ENCODE results near the gene WDR6.

Gene WDR6

DNA sequence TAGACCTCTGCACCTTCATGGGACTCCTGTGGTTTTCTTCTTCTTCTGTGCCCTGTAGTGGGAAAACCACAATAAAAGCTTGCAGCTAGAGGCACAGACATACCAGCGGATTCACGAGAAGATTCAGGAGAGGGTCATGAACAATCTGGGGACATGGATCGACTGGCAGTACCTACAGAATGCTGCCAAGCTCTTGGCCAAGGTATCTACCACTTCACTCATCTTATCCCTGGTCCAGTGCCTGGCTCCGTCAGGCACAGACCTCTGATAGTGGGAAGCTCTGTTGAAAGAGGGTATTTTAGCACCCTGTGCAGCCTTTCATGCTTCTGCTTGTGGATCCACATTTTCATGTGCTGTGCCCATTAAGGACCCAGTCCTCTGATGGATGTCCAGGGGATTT is 26.9 kb upstream of the WDR6 start:
- Histone ChIP-seq H3K36me3 (ENCODE audit: control insufficient read depth, insufficient read depth, low read length) (peaks cover 30% of the 10 kb centered on the region), H3K27me3 (replicated peaks; ENCODE audit: control insufficient read depth, insufficient read depth, low read length) (no peaks in the 10 kb centered on the region), H3K4me3 (replicated peaks; ENCODE audit: low read depth, low read length) (no peak overlapping the region)
- TF ChIP-seq CTCF (IDR thresholded peaks at IDR 0.05; ENCODE audit: insufficient read depth, low read length, poor library complexity, severe bottlenecking): no peak
- DNase-seq (ENCODE audit: extremely low read depth, insufficient read length): no peak

DNA sequence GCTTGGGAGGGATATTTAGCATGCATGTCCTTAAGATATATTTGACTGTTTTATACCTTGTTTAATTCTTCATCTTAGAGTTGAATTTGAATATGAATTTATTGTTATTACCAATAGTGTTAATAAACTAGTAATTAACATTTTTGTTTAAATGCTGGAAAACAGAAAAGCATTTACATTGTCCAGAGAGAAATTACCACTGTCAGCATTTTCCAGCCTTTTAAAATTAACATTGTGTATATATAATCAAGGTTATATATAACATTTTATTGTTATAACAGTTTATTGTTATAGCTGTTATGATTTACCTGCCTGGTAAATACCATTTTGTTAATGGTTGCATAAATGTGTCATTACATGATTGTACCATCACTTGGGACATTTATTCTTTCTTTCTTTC is 25.2 kb upstream of the WDR6 start:
- Histone ChIP-seq H3K36me3 (ENCODE audit: control insufficient read depth, insufficient read depth, low read length) (peaks cover 34% of the 10 kb centered on the region), H3K4me3 (replicated peaks; ENCODE audit: low read depth, low read length) (no peak overlapping the region), H3K27me3 (replicated peaks; ENCODE audit: control insufficient read depth, insufficient read depth, low read length) (no peaks in the 10 kb centered on the region)
- no peak for DNase-seq (ENCODE audit: extremely low read depth, insufficient read length)
- no peak for TF ChIP-seq CTCF (IDR thresholded peaks at IDR 0.05; ENCODE audit: insufficient read depth, low read length, poor library complexity, severe bottlenecking)

- H3K4me3 ChIP-seq (replicated peaks; ENCODE audit: low read depth, low read length): no peak overlapping the region
- H3K27me3 ChIP-seq (replicated peaks; ENCODE audit: control insufficient read depth, insufficient read depth, low read length): no peaks in the 10 kb centered on the region
- TF ChIP-seq CTCF (IDR thresholded peaks at IDR 0.05; ENCODE audit: insufficient read depth, low read length, poor library complexity, severe bottlenecking): no peak
- no peak for DNase-seq (ENCODE audit: extremely low read depth, insufficient read length)
- H3K36me3 ChIP-seq (ENCODE audit: control insufficient read depth, insufficient read depth, low read length): peaks cover 31% of the 10 kb centered on the region
Observed at GRCh38 chr3:48982686-48983085, 24.5 kb upstream of the WDR6 start.

DNA sequence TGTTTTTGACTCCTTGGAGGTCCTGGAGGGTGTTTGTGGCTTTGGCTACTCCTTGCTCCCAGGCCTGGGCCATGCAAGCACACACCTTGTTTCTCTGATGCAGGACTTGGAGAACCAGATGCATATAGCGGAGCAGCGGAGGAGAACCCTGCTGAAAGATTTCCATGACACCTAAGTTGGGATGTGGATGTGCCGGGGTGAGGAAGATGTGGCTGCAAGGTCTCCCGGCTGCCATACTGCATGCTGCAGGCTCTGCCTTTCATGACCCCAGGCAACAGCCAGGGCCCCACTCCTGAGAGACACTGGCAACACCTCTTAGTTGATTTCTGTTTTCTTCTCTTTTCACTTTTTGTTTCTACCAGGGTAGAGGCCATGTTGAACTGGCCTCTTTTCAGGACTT is 24.1 kb upstream of the WDR6 start:
- no peak for DNase-seq (ENCODE audit: extremely low read depth, insufficient read length)
- peaks cover 30% of the 10 kb centered on the region for H3K36me3 ChIP-seq (ENCODE audit: control insufficient read depth, insufficient read depth, low read length)
- TF ChIP-seq CTCF (IDR thresholded peaks at IDR 0.05; ENCODE audit: insufficient read depth, low read length, poor library complexity, severe bottlenecking): no peak
- H3K4me3 ChIP-seq (replicated peaks; ENCODE audit: low read depth, low read length): no peak overlapping the region
- H3K27me3 ChIP-seq (replicated peaks; ENCODE audit: control insufficient read depth, insufficient read depth, low read length): no peaks in the 10 kb centered on the region

- no peak for DNase-seq (ENCODE audit: extremely low read depth, insufficient read length)
- no peaks in the 10 kb centered on the region for H3K27me3 ChIP-seq (replicated peaks; ENCODE audit: control insufficient read depth, insufficient read depth, low read length)
- peaks cover 24% of the 10 kb centered on the region for H3K36me3 ChIP-seq (ENCODE audit: control insufficient read depth, insufficient read depth, low read length)
- no peak overlapping the region for H3K4me3 ChIP-seq (replicated peaks; ENCODE audit: low read depth, low read length)
- TF ChIP-seq CTCF (IDR thresholded peaks at IDR 0.05; ENCODE audit: insufficient read depth, low read length, poor library complexity, severe bottlenecking): no peak
Observed at GRCh38 chr3:48984663-48985062, 22.5 kb upstream of the WDR6 start.

GRCh38 chr3:48985831-48986376 is 21.3 kb upstream of the WDR6 start:
- peaks cover 16% of the 10 kb centered on the region for H3K36me3 ChIP-seq (ENCODE audit: control insufficient read depth, insufficient read depth, low read length)
- TF ChIP-seq CTCF (IDR thresholded peaks at IDR 0.05; ENCODE audit: insufficient read depth, low read length, poor library complexity, severe bottlenecking): no peak
- no peaks in the 10 kb centered on the region for H3K27me3 ChIP-seq (replicated peaks; ENCODE audit: control insufficient read depth, insufficient read depth, low read length)
- no peak overlapping the region for H3K4me3 ChIP-seq (replicated peaks; ENCODE audit: low read depth, low read length)
- DNase-seq (ENCODE audit: extremely low read depth, insufficient read length): no peak

All from GM06990 (cell line).